ENCODE data around the gene CPNE6. TPM values are rescaled to one million over a fixed set of nuclear protein-coding genes. Genes with fewer than 3 reads are reported as not detected.

Gene CPNE6
- total and polyA plus RNA-seq, 12 donors, result 0.07 to 1.4 (median 0.22) TPM; not detected in 7

DNA sequence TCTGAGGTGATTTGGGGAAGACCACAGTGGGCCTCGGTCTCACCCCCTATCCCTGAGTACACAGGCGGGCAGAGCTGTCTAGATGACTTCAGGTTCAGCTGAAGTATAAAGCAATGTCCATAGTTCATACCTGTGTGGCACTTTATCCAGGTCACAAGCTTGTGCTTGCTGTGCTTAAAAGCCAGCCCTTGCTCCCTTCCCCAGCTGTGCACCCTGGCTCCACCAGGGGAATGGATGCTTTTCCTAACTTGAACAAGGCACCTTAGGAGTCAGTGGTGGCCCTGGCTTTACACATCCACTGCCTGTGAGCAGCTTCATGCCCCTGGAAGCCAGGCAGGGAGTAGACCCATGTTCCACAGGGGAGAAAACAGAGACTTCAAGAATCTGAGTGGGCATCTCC lies 14.1 kb upstream of the CPNE6 start:
- no peak overlapping the region for H3K4me3 ChIP-seq
- no peak for DNase-seq
- WGBS, 4 donors, result 76 to 100% (median 82%) methylated on average over 1 to 2 of the region's 2 CpGs
- H3K27ac ChIP-seq, result no peak overlapping the region
- intact Hi-C loops (cut with DNase I), result loop anchor here (5.0 to 10.0 kb wide), 2 partner anchors 35 to 238 kb away; partner anchors contain the start of genes PCK2 (in 2 of the 2), DHRS1 (in 1 of the 2) and NOP9 (in 1 of the 2)
- no peaks in the 10 kb centered on the region for H3K27me3 ChIP-seq
- no peaks in the 10 kb centered on the region for H3K9me3 ChIP-seq (replicated peaks in 1 of 3)
- peaks cover 5% of the 10 kb centered on the region in 2 donors for H3K4me1 ChIP-seq (replicated peaks in 1 of 2)
- TF ChIP-seq, protein P1, sequence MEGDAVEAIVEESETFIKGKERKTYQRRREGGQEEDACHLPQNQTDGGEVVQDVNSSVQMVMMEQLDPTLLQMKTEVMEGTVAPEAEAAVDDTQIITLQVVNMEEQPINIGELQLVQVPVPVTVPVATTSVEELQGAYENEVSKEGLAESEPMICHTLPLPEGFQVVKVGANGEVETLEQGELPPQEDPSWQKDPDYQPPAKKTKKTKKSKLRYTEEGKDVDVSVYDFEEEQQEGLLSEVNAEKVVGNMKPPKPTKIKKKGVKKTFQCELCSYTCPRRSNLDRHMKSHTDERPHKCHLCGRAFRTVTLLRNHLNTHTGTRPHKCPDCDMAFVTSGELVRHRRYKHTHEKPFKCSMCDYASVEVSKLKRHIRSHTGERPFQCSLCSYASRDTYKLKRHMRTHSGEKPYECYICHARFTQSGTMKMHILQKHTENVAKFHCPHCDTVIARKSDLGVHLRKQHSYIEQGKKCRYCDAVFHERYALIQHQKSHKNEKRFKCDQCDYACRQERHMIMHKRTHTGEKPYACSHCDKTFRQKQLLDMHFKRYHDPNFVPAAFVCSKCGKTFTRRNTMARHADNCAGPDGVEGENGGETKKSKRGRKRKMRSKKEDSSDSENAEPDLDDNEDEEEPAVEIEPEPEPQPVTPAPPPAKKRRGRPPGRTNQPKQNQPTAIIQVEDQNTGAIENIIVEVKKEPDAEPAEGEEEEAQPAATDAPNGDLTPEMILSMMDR (IDR thresholded peaks at IDR 0.05), result no peak
- no peak for TF ChIP-seq POLR2A (IDR thresholded peaks at IDR 0.05)
- H3K36me3 ChIP-seq (replicated peaks in 1 of 2), result no peaks in the 10 kb centered on the region

DNA sequence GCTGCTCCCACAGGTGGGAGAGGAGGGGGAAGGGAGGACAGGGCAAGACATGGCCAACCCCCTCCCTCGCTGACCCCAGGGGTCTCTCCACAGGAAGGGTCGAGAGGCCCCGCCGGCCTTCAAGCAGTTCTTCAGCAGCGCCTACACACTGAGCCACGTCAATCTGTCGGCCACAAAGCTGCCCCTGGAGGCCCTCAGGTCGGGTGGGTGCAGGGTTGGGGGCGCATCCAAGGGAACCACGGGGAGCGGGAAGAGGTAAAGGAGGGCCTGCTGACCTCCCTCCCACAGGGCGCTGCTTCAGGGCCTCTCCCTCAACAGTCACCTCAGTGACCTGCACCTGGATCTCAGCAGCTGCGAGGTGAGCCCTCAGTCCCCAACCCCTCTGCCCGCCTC lies 13.5 kb upstream of the CPNE6 start:
- 39 to 75% (median 56%) methylated on average over 3 to 14 of the region's 14 CpGs for WGBS, 4 donors
- no peak for DNase-seq
- no peak overlapping the region for H3K4me3 ChIP-seq
- intact Hi-C loops (cut with DNase I), result loop anchor here (5.0 to 10.0 kb wide), 2 partner anchors 34 to 237 kb away; partner anchors contain the start of genes PCK2 (in 2 of the 2), DHRS1 (in 1 of the 2) and NOP9 (in 1 of the 2)
- H3K27ac ChIP-seq, result no peak overlapping the region
- H3K9me3 ChIP-seq (replicated peaks in 1 of 3), result no peaks in the 10 kb centered on the region
- no peaks in the 10 kb centered on the region for H3K36me3 ChIP-seq (replicated peaks in 1 of 2)
- H3K27me3 ChIP-seq, result no peaks in the 10 kb centered on the region
- TF ChIP-seq, protein P1 (IDR thresholded peaks at IDR 0.05), result no peak
- TF ChIP-seq POLR2A (IDR thresholded peaks at IDR 0.05), result no peak
- H3K4me1 ChIP-seq (replicated peaks in 1 of 2), result no peaks in the 10 kb centered on the region

DNA sequence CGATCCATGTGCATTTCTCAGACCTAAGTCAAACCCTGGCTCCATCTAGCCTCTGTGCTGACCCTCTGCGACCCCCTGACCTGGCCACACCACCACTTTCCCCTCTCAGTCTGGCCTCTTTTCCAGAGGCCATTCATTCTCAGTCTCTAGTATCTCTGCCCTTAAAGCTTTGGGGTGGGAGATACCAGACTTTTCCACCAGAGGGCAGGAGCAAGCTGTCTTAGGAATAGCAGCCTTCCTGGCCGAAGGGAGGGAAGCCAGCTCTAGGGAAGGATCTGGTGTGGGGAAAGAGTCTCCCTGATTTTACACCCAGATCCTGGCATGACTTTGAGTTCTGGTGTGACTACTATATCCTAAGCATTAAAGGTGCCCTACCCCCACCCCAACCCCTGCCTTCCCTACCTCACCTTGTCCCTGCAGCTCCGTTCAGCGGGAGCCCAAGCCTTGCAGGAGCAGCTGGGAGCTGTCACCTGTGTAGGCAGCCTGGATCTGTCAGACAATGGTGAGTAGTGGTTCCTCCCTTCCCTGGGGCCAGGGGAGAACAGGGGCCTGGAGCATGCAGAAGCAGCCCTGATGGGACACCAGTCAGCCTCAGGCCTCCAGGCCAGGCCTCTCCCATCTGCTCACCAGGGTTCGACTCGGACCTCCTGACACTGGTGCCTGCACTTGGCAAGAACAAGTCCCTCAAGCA lies 13.0 kb upstream of the CPNE6 start:
- H3K27ac ChIP-seq, result no peak overlapping the region
- no peaks in the 10 kb centered on the region for H3K9me3 ChIP-seq (replicated peaks in 1 of 3)
- no peak for TF ChIP-seq POLR2A (IDR thresholded peaks at IDR 0.05)
- TF ChIP-seq, protein P1 (IDR thresholded peaks at IDR 0.05), result peak; percentile 86 to 98 (median 92)
- 19 to 67% (median 44%) methylated on average over 3 to 7 of the region's 7 CpGs for WGBS, 4 donors
- H3K4me1 ChIP-seq (replicated peaks in 1 of 2), result peaks cover 0 to under 1% of the 10 kb centered on the region in 2 donors
- intact Hi-C loops (cut with DNase I), result loop anchor here (5.0 to 10.0 kb wide), 2 partner anchors 34 to 236 kb away; partner anchors contain the start of genes PCK2 (in 2 of the 2), DHRS1 (in 1 of the 2) and NOP9 (in 1 of the 2)
- H3K36me3 ChIP-seq (replicated peaks in 1 of 2), result no peaks in the 10 kb centered on the region
- no peaks in the 10 kb centered on the region for H3K27me3 ChIP-seq
- peak in 6 of 7 donors; percentile 72 to 92 (median 86) for DNase-seq
- no peak overlapping the region for H3K4me3 ChIP-seq

DNA sequence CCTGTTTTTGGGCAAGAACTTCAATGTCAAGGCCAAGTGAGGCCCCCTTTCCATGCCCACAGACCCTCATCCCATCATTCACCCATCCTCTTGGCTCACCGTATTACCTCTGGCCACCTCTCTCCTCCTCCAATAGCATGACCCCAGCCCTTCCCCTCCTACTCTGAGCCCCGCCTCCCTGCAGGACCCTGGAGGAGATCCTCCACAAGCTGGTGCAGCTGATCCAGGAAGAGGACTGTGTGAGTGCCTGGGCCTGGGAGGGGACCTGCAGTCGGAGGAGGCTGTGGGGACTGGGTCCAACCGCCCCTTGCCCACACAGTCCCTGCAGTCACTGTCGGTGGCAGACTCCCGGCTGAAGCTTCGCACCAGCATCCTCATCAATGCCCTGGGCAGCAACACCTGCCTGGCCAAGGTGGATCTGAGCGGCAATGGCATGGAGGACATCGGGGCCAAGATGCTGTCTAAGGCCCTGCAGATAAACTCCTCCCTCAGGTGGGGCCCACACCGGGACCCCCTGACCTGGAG lies 12.3 kb upstream of the CPNE6 start:
- Histone ChIP-seq H3K4me1 (replicated peaks in 1 of 2) (peaks cover 0 to 4% of the 10 kb centered on the region in 2 donors), H3K36me3 (replicated peaks in 1 of 2) (no peaks in the 10 kb centered on the region), H3K4me3 (no peak overlapping the region), H3K27me3 (no peaks in the 10 kb centered on the region), H3K27ac (no peak overlapping the region), H3K9me3 (replicated peaks in 1 of 3) (no peaks in the 10 kb centered on the region)
- 86 to 92% (median 89%) methylated on average over 4 to 10 of the region's 10 CpGs for WGBS, 4 donors
- DNase-seq, result no peak
- no peak for TF ChIP-seq POLR2A (IDR thresholded peaks at IDR 0.05)
- TF ChIP-seq, protein P1 (IDR thresholded peaks at IDR 0.05), result no peak
- intact Hi-C loops (cut with DNase I), result loop anchor here (5.0 to 10.0 kb wide), 2 partner anchors 33 to 236 kb away; partner anchors contain the start of genes PCK2 (in 2 of the 2), DHRS1 (in 1 of the 2) and NOP9 (in 1 of the 2)
